Neural progenitor cell (in vitro differentiated cells): ENCODE data around the gene VAPB. TPM values are rescaled to one million over a fixed set of nuclear protein-coding genes. Genes with fewer than 3 reads are reported as not detected.

ENCODE experiments used
- DNase-seq: peaks from one replicate; pipeline ENCODE4 v3.0.0-alpha.2; 2016; ENCODE audit warnings: low spot score
- H2AFZ ChIP-seq: fragments of 200-600 bp; sonication (generic); replicated peaks from 2 replicates; pipeline ENCODE4 v1.6.1; 2016; ENCODE audit warnings: antibody characterized with exemption
- H3F3A ChIP-seq: fragments of 200-600 bp; sonication (generic); 2 replicates; pipeline ENCODE4 v1.6.1; 2016; ENCODE audit warnings: antibody characterized with exemption, low read depth
- H3K27ac ChIP-seq: fragments of 200-600 bp; sonication (generic); 2 replicates; pipeline ENCODE4 v1.5.1; 2016; ENCODE audit warnings: mild to moderate bottlenecking
- H3K27me3 ChIP-seq: fragments of 200-600 bp; sonication (generic); 2 replicates; pipeline ENCODE4 v1.6.1; 2016; ENCODE audit warnings: mild to moderate bottlenecking, moderate library complexity
- H3K36me3 ChIP-seq: fragments of 200-600 bp; sonication (generic); 2 replicates; pipeline ENCODE4 v1.5.1; 2016
- H3K4me1 ChIP-seq: fragments of 200-600 bp; sonication (generic); 2 replicates; pipeline ENCODE4 v1.6.1; 2016; ENCODE audit warnings: mixed run types
- H3K4me2 ChIP-seq: fragments of 200-600 bp; sonication (generic); 2 replicates; pipeline ENCODE4 v1.6.1; 2016
- H3K4me3 ChIP-seq: fragments of 200-600 bp; sonication (generic); 2 replicates; pipeline ENCODE4 v1.5.1; 2016
- H3K79me2 ChIP-seq: fragments of 200-600 bp; sonication (generic); 2 replicates; pipeline ENCODE4 v1.6.1; 2016; ENCODE audit warnings: low read depth
- H3K9ac ChIP-seq: fragments of 200-600 bp; sonication (generic); 2 replicates; pipeline ENCODE4 v1.6.1; 2016
- H3K9me3 ChIP-seq: fragments of 200-600 bp; sonication (generic); 2 replicates; pipeline ENCODE4 v1.5.1; 2016; ENCODE audit warnings: low read depth
- H4K20me1 ChIP-seq: fragments of 200-600 bp; sonication (generic); 2 replicates; pipeline ENCODE4 v1.6.1; 2016; ENCODE audit warnings: low read depth
- H3K27ac Mint-ChIP-seq: 3 replicates; pipeline ENCODE4 v1.8.0; 2021; ENCODE audit warnings: mixed read lengths
- H3K27me3 Mint-ChIP-seq: 2 replicates; pipeline ENCODE4 v1.8.0; 2022; ENCODE audit warnings: low read depth, mild to moderate bottlenecking, inconsistent platforms, moderate library complexity, mixed read lengths; ENCODE audit not compliant: insufficient read depth
- H3K36me3 Mint-ChIP-seq: 3 replicates; pipeline ENCODE4 v1.8.0; 2021; ENCODE audit warnings: mixed read lengths
- H3K4me1 Mint-ChIP-seq: 3 replicates; pipeline ENCODE4 v1.8.0; 2021; ENCODE audit warnings: mixed read lengths
- H3K4me3 Mint-ChIP-seq: 3 replicates; pipeline ENCODE4 v1.8.0; 2021; ENCODE audit warnings: mild to moderate bottlenecking, moderate library complexity, mixed read lengths
- H3K9me3 Mint-ChIP-seq: 3 replicates; pipeline ENCODE4 v1.8.0; 2020; ENCODE audit warnings: mixed read lengths
- EZH2 ChIP-seq: fragments of 200-600 bp; sonication (generic); IDR thresholded peaks from 2 replicates; pipeline ENCODE4 v1.6.1; 2017; ENCODE audit warnings: antibody characterized with exemption, mild to moderate bottlenecking, moderate library complexity
- EZH2phosphoT487 ChIP-seq: fragments of 200-600 bp; sonication (generic); IDR thresholded peaks from 2 replicates; pipeline ENCODE4 v1.6.1; 2017; ENCODE audit warnings: antibody characterized with exemption
- total RNA-seq: library from RNA; depleted of rRNA; stranded (reverse); fragments of >200 nt; gene quantifications from 2 replicates; pipeline ENCODE4 v1.2.3, GENCODE V29; 2015; ENCODE audit warnings: low replicate concordance
- TF ChIP-seq, protein P1 (sequence below): fragments of 200-600 bp; sonication (generic); IDR thresholded peaks from 2 replicates; pipeline ENCODE4 v1.5.1; 2017; ENCODE audit warnings: antibody characterized with exemption, mild to moderate bottlenecking

VAPB gene
- total RNA-seq, 1 donor from 2014 or later, result 31.9 TPM

DNA sequence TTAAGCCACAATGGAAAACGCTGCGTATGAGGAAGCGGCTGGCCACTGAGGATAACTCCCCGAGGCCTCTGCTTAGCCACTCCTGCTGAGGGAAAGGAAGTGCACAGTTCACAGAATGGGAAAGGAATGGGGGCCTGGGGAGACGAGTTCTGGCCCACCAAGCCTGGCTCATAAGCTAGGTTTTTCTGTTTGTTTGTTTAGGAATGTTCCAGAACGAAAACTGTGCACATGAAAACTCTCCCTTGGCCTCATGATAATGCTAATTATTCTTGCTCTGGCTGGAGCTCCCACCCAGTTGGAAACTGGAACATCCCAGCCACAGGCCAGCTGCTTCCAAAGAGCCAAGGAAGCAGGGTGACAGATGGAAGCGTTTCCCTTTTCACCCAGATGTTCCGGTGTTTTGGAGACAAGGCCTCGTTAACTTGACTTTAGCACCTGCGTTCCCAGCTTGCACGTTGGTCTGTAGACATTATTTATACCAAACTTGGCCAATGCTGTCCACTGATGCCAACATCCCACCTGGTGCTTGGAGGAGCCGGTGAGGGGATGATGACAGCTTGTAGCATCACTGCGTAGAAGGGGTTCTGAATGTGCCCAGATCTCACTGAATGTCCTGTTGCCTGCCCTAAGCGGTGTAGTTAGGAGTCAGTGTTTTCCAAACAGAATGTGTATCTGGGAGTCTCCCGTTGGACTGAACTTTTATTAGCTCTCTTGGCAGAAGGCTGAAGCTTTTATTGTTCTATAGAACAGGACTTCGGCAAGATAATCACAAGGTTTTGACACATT is 91.7 kb downstream of the VAPB start:
- no peaks in the 10 kb centered on the region for H3F3A ChIP-seq

DNA sequence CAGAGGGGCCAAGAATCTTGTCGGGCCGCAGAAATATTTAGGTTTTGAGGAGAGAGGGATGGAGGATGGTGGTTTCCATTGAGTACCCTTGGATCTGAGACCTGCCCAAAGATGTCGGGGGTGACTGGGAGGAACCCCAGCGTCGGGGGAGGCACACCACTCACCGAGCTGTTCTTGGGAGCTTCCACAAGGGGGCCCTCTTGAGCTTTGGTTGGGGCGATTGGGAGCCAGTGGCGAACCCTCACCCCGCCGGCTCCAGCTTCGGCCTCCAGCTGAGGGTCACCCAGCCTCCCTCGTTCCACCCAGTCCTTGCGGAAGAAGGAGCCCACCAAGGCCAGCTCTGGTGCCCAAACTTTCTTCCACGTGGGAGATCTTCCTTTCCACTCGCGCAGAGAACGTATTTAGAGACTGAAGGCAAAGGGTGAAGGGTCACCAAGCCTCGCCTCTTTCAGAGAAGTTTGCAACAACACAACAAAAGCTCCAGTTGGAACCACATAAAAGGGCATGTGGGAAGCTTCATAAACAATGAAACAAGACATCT is 92.5 kb downstream of the VAPB start:
- Mint-ChIP-seq H3K9me3 (peaks cover 51% of the 10 kb centered on the region), H3K27ac (no peak overlapping the region), H3K27me3 (peaks cover 8% of the 10 kb centered on the region), H3K4me3 (no peak overlapping the region), H3K4me1 (no peaks in the 10 kb centered on the region), H3K36me3 (peaks cover under 1% of the 10 kb centered on the region)
- Histone ChIP-seq H3K9ac (no peak overlapping the region), H2AFZ (peak overlapping the region; percentile 86), H3K9me3 (peaks cover 11% of the 10 kb centered on the region), H3K36me3 (no peaks in the 10 kb centered on the region), H4K20me1 (no peaks in the 10 kb centered on the region), H3F3A (no peaks in the 10 kb centered on the region), H3K4me1 (peaks cover 7% of the 10 kb centered on the region), H3K4me3 (peak overlapping the region; percentile 17), H3K27me3 (no peaks in the 10 kb centered on the region), H3K27ac (no peak overlapping the region), H3K4me2 (peak overlapping the region; percentile 52), H3K79me2 (no peaks in the 10 kb centered on the region)
- DNase-seq, result peak; percentile 88
- TF ChIP-seq, protein P1, sequence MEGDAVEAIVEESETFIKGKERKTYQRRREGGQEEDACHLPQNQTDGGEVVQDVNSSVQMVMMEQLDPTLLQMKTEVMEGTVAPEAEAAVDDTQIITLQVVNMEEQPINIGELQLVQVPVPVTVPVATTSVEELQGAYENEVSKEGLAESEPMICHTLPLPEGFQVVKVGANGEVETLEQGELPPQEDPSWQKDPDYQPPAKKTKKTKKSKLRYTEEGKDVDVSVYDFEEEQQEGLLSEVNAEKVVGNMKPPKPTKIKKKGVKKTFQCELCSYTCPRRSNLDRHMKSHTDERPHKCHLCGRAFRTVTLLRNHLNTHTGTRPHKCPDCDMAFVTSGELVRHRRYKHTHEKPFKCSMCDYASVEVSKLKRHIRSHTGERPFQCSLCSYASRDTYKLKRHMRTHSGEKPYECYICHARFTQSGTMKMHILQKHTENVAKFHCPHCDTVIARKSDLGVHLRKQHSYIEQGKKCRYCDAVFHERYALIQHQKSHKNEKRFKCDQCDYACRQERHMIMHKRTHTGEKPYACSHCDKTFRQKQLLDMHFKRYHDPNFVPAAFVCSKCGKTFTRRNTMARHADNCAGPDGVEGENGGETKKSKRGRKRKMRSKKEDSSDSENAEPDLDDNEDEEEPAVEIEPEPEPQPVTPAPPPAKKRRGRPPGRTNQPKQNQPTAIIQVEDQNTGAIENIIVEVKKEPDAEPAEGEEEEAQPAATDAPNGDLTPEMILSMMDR, result peak; percentile 83
- no peak for TF ChIP-seq EZH2phosphoT487
- TF ChIP-seq EZH2, result no peak

More for the DNA sequence above, 91.7 kb downstream of the VAPB start:
- H3K27ac ChIP-seq, result no peak overlapping the region
- no peaks in the 10 kb centered on the region for H3K79me2 ChIP-seq
- no peak overlapping the region for H3K4me3 ChIP-seq
- peaks cover 3% of the 10 kb centered on the region for H3K9me3 ChIP-seq
- no peak overlapping the region for H3K4me2 ChIP-seq
- TF ChIP-seq, protein P1, result no peak
- TF ChIP-seq EZH2phosphoT487, result no peak
- no peaks in the 10 kb centered on the region for H4K20me1 ChIP-seq
- H3K36me3 Mint-ChIP-seq, result no peaks in the 10 kb centered on the region
- H3K27ac Mint-ChIP-seq, result no peak overlapping the region
- no peaks in the 10 kb centered on the region for H3K36me3 ChIP-seq
- peaks cover 8% of the 10 kb centered on the region for H3K27me3 Mint-ChIP-seq
- H3K4me1 Mint-ChIP-seq, result no peaks in the 10 kb centered on the region
- no peak overlapping the region for H2AFZ ChIP-seq
- peaks cover 7% of the 10 kb centered on the region for H3K4me1 ChIP-seq
- no peak overlapping the region for H3K9ac ChIP-seq
- H3K4me3 Mint-ChIP-seq, result no peak overlapping the region
- no peak for DNase-seq
- H3K27me3 ChIP-seq, result no peaks in the 10 kb centered on the region
- H3K9me3 Mint-ChIP-seq, result peaks cover 45% of the 10 kb centered on the region

DNA sequence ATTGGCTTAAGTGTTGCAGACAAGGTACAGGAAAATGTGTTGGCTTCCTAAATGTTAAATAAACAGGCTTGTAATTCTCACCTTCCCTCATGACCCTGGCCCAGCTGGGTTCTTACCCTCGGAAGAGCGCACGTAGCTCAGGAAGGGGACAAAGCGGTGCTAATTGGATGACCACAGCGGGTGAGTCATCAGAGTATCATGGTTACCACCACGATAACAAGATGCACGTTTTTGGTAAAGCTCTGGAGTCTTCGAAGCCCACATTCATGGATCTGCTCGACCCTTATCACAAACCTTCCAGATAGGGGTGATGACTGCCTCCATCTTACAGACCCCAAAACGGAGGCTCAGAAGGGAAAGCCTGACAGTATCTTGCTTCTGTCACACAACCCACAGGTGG is 93.4 kb downstream of the VAPB start:
- H3K36me3 ChIP-seq, result no peaks in the 10 kb centered on the region
- peaks cover 6% of the 10 kb centered on the region for H3K27me3 Mint-ChIP-seq
- H3K79me2 ChIP-seq, result no peaks in the 10 kb centered on the region
- H3K4me2 ChIP-seq, result no peak overlapping the region
- no peaks in the 10 kb centered on the region for H4K20me1 ChIP-seq
- H3K9me3 Mint-ChIP-seq, result peaks cover 51% of the 10 kb centered on the region
- no peak overlapping the region for H2AFZ ChIP-seq
- H3K9ac ChIP-seq, result no peak overlapping the region
- H3K4me1 ChIP-seq, result peaks cover 7% of the 10 kb centered on the region
- H3K27me3 ChIP-seq, result no peaks in the 10 kb centered on the region
- no peak for DNase-seq
- H3K36me3 Mint-ChIP-seq, result peaks cover 1% of the 10 kb centered on the region
- no peaks in the 10 kb centered on the region for H3K4me1 Mint-ChIP-seq
- TF ChIP-seq, protein P1, result no peak
- no peak for TF ChIP-seq EZH2
- TF ChIP-seq EZH2phosphoT487, result no peak
- H3F3A ChIP-seq, result no peaks in the 10 kb centered on the region
- H3K27ac Mint-ChIP-seq, result no peak overlapping the region
- H3K4me3 Mint-ChIP-seq, result no peak overlapping the region
- no peak overlapping the region for H3K27ac ChIP-seq
- no peak overlapping the region for H3K4me3 ChIP-seq
- H3K9me3 ChIP-seq, result peaks cover 11% of the 10 kb centered on the region
